ENCODE measurements around the gene CDC73. TPM values are rescaled to one million over a fixed set of nuclear protein-coding genes. Genes with fewer than 3 reads are reported as not detected.
"Not testable (repeated sequence)": the region's sequence is repeated elsewhere in the genome, so short reads cannot be mapped to it uniquely, and the experiment has no call there.

The CDC73 gene
- total RNA-seq, 1 donor from 2014 or later = 57.7 TPM

GRCh38 chr1:193210996-193211395 lies 89.2 kb downstream of the CDC73 start:
- no peak for DNase-seq (ENCODE audit: low spot score)
- intact Hi-C loops (cut with DNase I) = no loop called here

DNA sequence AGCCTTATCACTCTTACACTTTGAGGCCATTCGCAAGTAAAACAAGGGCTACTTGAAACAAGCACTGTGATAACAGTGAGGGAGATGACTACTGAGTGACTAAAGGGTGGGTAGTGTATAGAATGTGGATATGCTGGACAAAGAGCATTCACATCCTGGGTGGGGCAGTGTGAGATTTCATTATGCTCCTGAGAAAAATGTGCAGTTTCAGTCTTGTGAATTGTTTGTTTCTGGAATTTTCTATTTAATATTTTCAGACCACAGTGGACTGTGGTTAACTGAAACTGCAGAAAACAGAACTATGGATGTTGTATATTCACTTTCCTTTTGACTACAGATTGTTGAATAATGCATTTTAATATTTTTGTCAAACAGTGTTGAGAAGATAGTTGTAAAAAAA lies 89.7 kb downstream of the CDC73 start:
- intact Hi-C loops (cut with DNase I) = no loop called here

GRCh38 chr1:193212637-193213036 lies 90.8 kb downstream of the CDC73 start:
- DNase-seq (ENCODE audit: low spot score) = no peak
- intact Hi-C loops (cut with DNase I) = no loop called here

More for the DNA sequence above, 89.7 kb downstream of the CDC73 start:
- no peak for DNase-seq (ENCODE audit: low spot score)

DNA sequence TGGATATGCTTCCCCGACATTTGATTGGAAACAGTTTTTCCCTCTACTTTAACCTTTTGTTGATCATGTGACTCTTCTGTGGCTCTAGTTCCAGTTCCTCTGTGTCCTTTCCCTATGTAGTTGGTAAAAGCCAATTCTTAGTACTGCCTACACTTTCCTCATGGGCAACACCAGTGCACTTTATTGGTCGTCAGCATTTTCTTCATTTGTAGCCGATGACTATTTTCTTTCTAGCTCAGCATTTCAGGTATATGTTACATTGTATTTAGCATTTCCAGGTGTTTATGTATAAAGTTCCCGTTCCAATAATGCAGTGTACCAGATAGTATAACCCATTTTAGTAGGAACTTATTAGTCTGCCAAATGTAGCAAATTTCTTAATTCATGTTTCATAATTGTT lies 92.2 kb downstream of the CDC73 start:
- no peak for DNase-seq (ENCODE audit: low spot score)
- intact Hi-C loops (cut with DNase I) = no loop called here

GRCh38 chr1:193216920-193217319 lies 95.1 kb downstream of the CDC73 start:
- DNase-seq (ENCODE audit: low spot score) = peak; percentile 85
- intact Hi-C loops (cut with DNase I) = no loop called here

DNA sequence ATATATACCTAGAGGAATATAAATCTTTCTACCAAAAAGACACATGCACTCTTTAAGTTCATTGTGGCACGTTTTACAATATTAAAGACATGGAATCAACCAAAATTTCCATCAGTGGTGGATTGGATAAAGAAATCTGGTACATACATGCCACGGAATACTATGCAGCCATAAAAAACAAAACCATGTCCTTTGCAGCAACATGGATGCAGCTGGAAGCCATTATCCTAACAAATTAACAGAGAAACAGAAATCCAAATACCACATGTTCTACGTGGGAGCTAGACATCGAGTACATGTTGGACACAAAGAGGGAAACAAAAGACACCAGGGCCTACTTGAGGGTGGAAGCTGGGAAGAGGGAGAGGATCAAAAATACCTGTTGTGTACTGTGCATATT lies 97.6 kb downstream of the CDC73 start:
- intact Hi-C loops (cut with DNase I) = no loop called here
- DNase-seq (ENCODE audit: low spot score) = no peak

DNA sequence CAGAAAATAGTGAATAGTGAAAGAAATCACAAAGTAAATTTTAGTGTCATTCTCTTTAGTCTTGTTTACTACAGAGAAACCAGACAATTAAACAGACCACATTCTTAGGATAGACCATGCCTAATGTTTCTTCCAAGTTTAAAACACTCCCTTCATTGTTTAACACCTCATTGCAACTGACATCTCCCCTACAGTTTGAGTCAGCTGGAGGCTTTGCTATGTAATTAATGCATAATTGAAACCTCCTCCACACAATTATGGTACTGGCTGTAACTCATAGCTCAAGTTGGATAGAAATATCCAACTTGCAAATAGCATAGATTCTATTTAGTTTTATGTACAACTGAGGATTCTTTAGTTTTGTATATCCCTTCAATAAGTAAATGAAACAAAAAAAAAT lies 99.8 kb downstream of the CDC73 start:
- DNase-seq (ENCODE audit: low spot score) = no peak
- intact Hi-C loops (cut with DNase I) = no loop called here

- no peak for DNase-seq (ENCODE audit: low spot score)
- intact Hi-C loops (cut with DNase I) = no loop called here
Measured at GRCh38 chr1:193222056-193222615, 100.3 kb downstream of the CDC73 start.

GRCh38 chr1:193229136-193229535 lies 107.3 kb downstream of the CDC73 start:
- intact Hi-C loops (cut with DNase I) = no loop called here
- no peak for DNase-seq (ENCODE audit: low spot score)

GRCh38 chr1:193231146-193231545 lies 109.3 kb downstream of the CDC73 start:
- intact Hi-C loops (cut with DNase I); DNase-seq (ENCODE audit: low spot score): not testable (repeated sequence)

- DNase-seq (ENCODE audit: low spot score) = no peak
- intact Hi-C loops (cut with DNase I) = no loop called here
Measured at GRCh38 chr1:193234530-193234929, 112.7 kb downstream of the CDC73 start.

DNA sequence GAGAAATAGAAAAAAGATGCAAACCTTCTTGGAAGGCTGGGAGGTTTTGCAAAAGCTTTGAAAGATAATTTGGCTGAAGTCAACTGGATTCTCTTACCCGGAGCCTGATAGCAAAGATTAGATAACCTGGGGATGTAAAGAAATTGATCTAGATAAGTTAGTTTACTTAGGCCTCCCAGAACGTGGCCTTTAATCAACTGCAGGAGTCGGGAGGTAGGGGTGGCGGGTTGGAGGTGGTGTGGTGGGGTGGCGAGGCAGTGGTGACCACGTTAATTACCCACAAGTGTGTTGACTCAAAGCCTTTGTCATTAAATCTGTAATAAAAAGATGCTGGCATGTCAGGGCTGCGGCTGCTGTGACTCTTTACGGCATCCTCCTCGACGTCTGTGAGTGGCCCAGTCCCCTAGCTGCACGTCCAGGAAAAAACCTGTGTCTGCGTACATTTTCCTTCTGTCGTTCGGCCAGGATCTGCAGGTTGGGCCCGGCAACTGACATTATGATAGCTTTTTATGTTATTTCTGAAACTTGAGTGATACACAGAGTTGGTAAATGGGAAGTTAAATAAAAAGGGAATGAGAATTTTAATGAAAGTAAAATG lies 115.6 kb downstream of the CDC73 start:
- intact Hi-C loops (cut with DNase I) = no loop called here
- DNase-seq (ENCODE audit: low spot score) = no peak

GRCh38 chr1:193240609-193241008 lies 118.8 kb downstream of the CDC73 start:
- intact Hi-C loops (cut with DNase I) = no loop called here
- no peak for DNase-seq (ENCODE audit: low spot score)

DNA sequence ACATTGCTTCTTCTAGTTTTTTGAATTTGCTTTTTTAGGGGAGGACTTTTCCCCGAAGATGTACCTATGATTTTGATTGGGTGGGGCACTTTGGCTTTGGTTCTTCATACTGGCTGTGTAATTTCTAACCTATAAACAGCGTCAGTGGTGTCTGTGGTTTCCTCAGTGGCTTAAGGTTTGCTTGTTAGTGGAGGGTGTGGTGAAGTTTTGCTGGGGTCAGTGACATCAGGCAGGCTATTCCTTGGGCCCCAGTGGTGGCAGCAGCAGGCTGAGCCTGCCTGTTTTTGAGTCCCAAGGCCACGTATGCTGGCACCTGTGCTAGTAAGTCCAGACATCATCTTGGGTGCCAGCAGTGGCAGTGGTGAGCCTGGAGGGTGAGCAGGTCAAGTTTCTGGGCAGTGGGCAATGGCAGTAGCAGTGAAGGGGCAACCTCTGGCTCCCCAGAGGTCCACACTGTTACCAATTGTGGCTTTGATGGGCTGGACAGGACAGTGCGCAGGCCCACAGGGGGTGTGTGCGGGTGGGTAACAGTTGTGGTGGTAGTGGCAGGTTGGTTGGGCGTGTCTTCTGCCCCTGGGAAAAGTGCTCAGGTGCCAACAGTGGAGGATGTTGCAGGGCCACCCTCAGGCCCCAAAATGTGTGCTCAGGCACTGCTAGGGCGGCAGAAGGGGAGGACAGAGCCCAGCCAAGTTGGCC lies 119.4 kb downstream of the CDC73 start:
- no peak for DNase-seq (ENCODE audit: low spot score)
- intact Hi-C loops (cut with DNase I) = no loop called here

- no peak for DNase-seq (ENCODE audit: low spot score)
- intact Hi-C loops (cut with DNase I) = no loop called here
Measured at GRCh38 chr1:193242000-193242399, 120.2 kb downstream of the CDC73 start.

- no peak for DNase-seq (ENCODE audit: low spot score)
- intact Hi-C loops (cut with DNase I) = no loop called here
Measured at GRCh38 chr1:193249187-193249586, 127.4 kb downstream of the CDC73 start.

GRCh38 chr1:193251950-193252349 lies 130.1 kb downstream of the CDC73 start:
- intact Hi-C loops (cut with DNase I) = no loop called here
- no peak for DNase-seq (ENCODE audit: low spot score)

DNA sequence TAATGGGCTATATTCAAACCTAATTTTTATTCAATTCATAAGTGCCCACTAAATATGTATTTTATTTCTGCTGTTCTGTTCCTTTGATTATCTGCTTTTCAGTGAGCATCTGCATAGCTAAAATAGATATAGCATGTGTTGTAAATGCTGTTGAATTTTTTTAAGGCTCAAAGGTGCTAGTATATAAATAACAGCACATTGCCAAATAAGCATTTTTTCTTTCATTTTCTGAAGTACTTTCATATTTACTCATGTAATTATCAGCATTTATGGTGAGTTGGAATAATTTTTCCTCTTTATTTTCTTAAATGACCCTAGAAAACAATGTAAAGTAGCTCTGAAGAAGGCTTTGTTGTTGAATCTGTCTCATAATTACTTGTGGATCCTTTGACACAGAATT lies 134.2 kb downstream of the CDC73 start:
- no peak for DNase-seq (ENCODE audit: low spot score)
- intact Hi-C loops (cut with DNase I) = no loop called here

DNA sequence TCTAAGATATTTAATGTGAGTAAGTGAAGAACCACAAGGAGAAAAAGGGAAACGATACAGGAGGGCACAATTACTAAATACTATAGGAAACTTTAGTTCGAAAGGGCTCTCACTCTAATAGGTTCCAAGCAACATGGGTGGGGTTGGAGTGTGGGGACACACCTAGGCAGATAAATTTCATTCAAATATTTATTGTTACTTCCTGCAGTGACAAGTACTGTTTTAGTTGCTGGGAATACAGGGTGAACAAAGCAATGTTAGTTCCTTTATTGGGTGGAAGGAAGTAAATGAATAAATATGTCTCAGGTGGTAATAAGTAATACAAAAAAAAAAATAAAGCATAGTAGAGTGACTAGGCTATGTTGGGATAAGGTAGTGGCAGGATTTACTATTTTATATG lies 137.8 kb downstream of the CDC73 start:
- no peak for DNase-seq (ENCODE audit: low spot score)
- intact Hi-C loops (cut with DNase I) = no loop called here

GRCh38 chr1:193260056-193260745 lies 138.4 kb downstream of the CDC73 start:
- intact Hi-C loops (cut with DNase I) = no loop called here
- no peak for DNase-seq (ENCODE audit: low spot score)

DNA sequence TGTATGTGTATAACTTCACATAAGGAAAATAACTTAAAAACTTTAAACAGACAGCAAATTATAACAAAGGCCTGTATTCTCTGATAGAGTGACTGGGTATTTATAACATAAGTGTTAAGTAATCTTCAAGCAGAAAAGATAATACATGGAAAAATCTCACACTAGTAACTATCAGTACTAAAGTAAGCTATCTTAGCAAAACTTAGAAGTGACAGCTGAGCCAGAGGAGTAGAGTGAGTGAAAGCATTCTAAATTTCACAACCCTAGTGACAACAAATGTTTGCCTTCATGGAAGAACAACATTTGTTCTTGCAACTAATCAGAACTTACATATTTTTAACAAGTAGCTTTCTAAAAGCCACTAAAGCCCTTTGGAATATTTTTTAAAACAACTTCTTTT lies 139.1 kb downstream of the CDC73 start:
- no peak for DNase-seq (ENCODE audit: low spot score)
- intact Hi-C loops (cut with DNase I) = no loop called here

Data from cardiac septum (tissue), 1 donor.